PC-3 (cell line): Measurements from ENCODE around the gene RFLNA.

Experiments
- EZH2 ChIP-seq: fragments of 300-600 bp; sonication (generic); IDR thresholded peaks from one replicate; pipeline ENCODE4 v1.6.1; 2017; ENCODE audit warnings: antibody characterized with exemption, mild to moderate bottlenecking, low read length; ENCODE audit not compliant: unreplicated experiment
- EZH2phosphoT487 ChIP-seq: fragments of 300-600 bp; sonication (generic); IDR thresholded peaks from 2 replicates; pipeline ENCODE4 v1.6.1; 2018; ENCODE audit warnings: mild to moderate bottlenecking, antibody characterized with exemption, low read length, borderline replicate concordance
- TF ChIP-seq, protein P1 (sequence below): fragments of 300-600 bp; sonication (generic); conservative IDR thresholded peaks from 2 replicates; pipeline ENCODE4 v1.5.1; 2017; ENCODE audit warnings: antibody characterized with exemption, low read depth, mild to moderate bottlenecking, low read length

DNA sequence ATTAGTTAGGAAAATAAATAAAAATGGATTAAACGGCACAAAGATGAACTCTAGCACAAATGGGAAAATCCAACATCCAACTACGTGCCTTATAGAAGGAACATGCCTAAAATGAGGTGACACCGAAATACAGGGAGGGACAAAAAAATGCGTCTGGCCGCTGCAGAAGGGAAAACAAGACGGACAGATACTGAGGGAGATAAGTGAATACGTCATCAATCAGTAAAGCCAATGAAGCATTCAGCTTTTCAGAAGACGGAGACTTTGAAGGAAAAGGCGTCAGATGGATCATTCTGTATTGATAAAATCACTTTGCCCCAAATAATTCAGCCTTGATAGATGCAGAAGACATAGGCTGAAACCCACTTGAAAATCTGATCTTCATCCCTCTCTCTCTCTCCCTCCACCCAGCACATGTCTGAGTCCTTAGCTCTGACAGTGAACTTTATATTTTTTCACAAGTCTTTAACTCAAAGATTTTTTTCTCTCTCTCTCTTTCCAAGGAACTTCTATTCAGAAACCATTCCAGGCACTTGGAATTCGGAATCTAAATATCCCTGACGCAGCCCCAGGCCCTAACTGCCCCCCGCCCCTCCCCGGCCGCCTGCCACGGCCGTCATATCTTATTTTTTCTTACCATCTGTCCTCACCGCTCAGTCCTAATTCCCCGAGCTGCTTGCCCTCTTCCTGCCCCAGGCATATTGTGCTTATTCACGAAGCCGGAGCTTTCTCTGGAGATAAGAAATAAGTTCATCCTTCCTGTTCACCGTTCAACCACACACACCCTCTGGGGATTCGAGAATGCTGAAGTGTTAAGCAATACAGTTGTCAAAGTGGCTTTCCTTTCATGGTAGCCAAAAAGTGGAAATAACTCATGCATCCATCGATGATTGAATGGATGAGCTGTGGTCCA lies 35.5 kb upstream of the RFLNA start:
- TF ChIP-seq, protein P1, sequence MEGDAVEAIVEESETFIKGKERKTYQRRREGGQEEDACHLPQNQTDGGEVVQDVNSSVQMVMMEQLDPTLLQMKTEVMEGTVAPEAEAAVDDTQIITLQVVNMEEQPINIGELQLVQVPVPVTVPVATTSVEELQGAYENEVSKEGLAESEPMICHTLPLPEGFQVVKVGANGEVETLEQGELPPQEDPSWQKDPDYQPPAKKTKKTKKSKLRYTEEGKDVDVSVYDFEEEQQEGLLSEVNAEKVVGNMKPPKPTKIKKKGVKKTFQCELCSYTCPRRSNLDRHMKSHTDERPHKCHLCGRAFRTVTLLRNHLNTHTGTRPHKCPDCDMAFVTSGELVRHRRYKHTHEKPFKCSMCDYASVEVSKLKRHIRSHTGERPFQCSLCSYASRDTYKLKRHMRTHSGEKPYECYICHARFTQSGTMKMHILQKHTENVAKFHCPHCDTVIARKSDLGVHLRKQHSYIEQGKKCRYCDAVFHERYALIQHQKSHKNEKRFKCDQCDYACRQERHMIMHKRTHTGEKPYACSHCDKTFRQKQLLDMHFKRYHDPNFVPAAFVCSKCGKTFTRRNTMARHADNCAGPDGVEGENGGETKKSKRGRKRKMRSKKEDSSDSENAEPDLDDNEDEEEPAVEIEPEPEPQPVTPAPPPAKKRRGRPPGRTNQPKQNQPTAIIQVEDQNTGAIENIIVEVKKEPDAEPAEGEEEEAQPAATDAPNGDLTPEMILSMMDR, result no peak
- TF ChIP-seq EZH2 (no peak), EZH2phosphoT487 (no peak)
